Bladder microvascular endothelial cell (primary cell): Measurements from ENCODE around the gene ZNF682. TPM values are rescaled to one million over a fixed set of nuclear protein-coding genes. Genes with fewer than 3 reads are reported as not detected.

Source experiments
- total RNA-seq: library from RNA; depleted of rRNA; stranded (reverse); fragments of >200 nt; gene quantifications from 2 replicates; pipeline ENCODE4 v1.2.3, GENCODE V29; 2014

ZNF682 gene
- 1.1 and 3.8 TPM in 2 replicates for total RNA-seq

DNA sequence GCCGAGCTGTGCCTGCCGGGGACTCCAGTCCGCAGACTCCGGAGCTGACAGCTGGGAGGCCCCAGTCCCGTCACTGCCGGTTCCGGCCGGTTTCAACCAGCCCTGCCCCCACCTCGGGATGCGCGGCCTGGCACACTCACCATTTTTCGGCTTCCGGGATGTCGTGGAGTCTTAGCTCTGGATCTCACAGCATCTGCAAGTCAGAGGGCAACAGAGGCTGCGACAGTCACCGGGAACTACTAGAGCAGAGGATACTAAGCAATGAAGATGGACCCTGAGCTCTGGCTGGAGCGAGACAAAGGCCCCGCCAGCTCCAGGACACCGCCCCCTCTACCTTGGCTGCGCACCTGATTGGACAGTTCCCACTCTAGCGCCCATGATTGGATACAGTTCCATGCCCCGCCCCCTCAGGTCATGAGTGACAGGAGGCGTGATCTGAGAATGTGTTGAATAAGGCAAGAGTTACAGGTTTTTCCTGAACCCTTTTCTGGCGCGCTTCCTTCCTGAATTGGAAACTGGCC is at the start of gene ZNF682:
Gene ZNF682 (minus strand): TSS at position 303 of the 521 bp plus-strand sequence. CDS start 160 bp downstream, at position 143.

DNA sequence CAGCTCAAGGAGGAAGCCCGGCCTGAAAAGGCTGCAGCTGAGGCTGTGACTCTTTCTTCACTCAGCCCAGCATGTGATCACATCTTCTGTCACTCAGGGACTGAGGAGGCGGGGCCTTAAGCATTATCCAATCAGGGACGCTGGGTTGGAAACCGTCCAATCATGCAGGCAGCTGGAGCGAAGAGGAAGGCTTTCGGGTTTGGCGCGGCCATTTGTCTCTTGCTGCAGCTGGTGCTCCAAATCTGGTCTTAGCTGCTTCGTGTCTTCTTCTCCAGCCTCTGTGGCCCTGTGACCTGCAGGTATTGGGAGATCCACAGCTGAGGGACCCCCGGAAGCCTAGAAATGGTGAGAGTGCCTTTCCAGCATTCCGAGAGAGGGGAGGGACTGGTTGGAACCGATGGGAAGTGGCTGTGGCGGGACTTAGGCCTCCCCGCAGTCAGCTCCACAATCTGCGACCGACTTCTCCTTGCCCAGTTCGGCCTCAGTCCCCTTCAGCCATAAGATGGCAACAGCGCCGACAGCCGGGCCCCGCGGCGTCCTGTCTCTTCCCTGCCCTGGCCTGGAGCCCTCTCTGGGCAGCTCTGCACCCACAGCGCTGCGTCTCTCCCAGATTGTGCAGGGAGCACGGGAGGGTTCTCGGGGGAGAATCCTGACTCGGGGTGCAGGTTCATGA is 38.6 kb upstream of the ZNF682 start, which contains the start of gene ZNF90:
Gene ZNF90 (plus strand): TSS at position 210 of the 673 bp plus-strand sequence. CDS start 133 bp downstream, at position 343.

Other genes with a start within 250 kb of the ZNF682 start
- 5.7 and 13.2 TPM in 2 replicates for gene ZNF506, start 217.8 kb downstream of the ZNF682 start, total RNA-seq
- gene ZNF253, start 173.6 kb downstream of the ZNF682 start, total RNA-seq: 2.3 and 4.3 TPM in 2 replicates
- gene ZNF93, start 138.6 kb downstream of the ZNF682 start, total RNA-seq: 3.6 and 7.0 TPM in 2 replicates
- 0.81 and 1.0 TPM in 2 replicates for gene ZNF90, start 38.5 kb upstream of the ZNF682 start, total RNA-seq
- gene ZNF486, start 127.7 kb upstream of the ZNF682 start, total RNA-seq: 4.2 and 9.9 TPM in 2 replicates